H9 (cell line): Measurements from ENCODE around the gene WNT3A. TPM values are rescaled to one million over a fixed set of nuclear protein-coding genes. Genes with fewer than 3 reads are reported as not detected.

Experiments
- DNase-seq: peaks from one replicate; pipeline ENCODE4 v3.0.0-alpha.2; 2017
- H2AFZ ChIP-seq: one replicate; pipeline ENCODE4 v1.6.1; 2013; ENCODE audit warnings: mild to moderate bottlenecking, low read length, control low read depth, moderate library complexity
- H2AK5ac ChIP-seq: 2 replicates; pipeline ENCODE4 v1.6.1; 2013; ENCODE audit warnings: low read length, control low read depth, mixed read lengths; ENCODE audit not compliant: insufficient read length
- H2BK120ac ChIP-seq: one replicate; pipeline ENCODE4 v1.6.1; 2013; ENCODE audit warnings: low read depth, mild to moderate bottlenecking, low read length, control low read depth, inconsistent platforms; ENCODE audit not compliant: poor library complexity, severe bottlenecking
- H2BK12ac ChIP-seq: 2 replicates; pipeline ENCODE4 v1.6.1; 2013; ENCODE audit warnings: low read length, control low read depth, mixed read lengths, low read depth; ENCODE audit not compliant: insufficient read length
- H2BK15ac ChIP-seq: 2 replicates; pipeline ENCODE4 v1.6.1; 2013; ENCODE audit warnings: low read depth, low read length, control low read depth
- H2BK20ac ChIP-seq: one replicate; pipeline ENCODE4 v1.6.1; 2013; ENCODE audit warnings: low read depth, mild to moderate bottlenecking, low read length, control low read depth, inconsistent platforms; ENCODE audit not compliant: poor library complexity, severe bottlenecking
- H2BK5ac ChIP-seq: 2 replicates; pipeline ENCODE4 v1.6.1; 2013; ENCODE audit warnings: low read length, control low read depth, mixed read lengths; ENCODE audit not compliant: insufficient read length
- H3K14ac ChIP-seq: 2 replicates; pipeline ENCODE4 v1.6.1; 2013; ENCODE audit warnings: low read length, control low read depth; ENCODE audit not compliant: insufficient read depth
- H3K18ac ChIP-seq: 2 replicates; pipeline ENCODE4 v1.6.1; 2013; ENCODE audit warnings: low read depth, mild to moderate bottlenecking, mixed read lengths, low read length, control low read depth; ENCODE audit not compliant: insufficient read length
- H3K23ac ChIP-seq: 2 replicates; pipeline ENCODE4 v1.6.1; 2013; ENCODE audit warnings: low read length, control low read depth, mixed read lengths, low read depth; ENCODE audit not compliant: insufficient read length
- H3K23me2 ChIP-seq: 2 replicates; pipeline ENCODE4 v1.6.1; 2013; ENCODE audit warnings: low read depth, mild to moderate bottlenecking, mixed read lengths, low read length, control low read depth; ENCODE audit not compliant: insufficient read length, poor library complexity, severe bottlenecking
- H3K27ac ChIP-seq: 2 replicates; pipeline ENCODE4 v1.5.1; 2013; ENCODE audit warnings: low read length, control low read depth, mixed read lengths, low read depth; ENCODE audit not compliant: insufficient read length
- H3K27me3 ChIP-seq: 2 replicates; pipeline ENCODE4 v1.6.1; 2013; ENCODE audit warnings: low read length, control low read depth, inconsistent platforms; ENCODE audit not compliant: insufficient read depth
- H3K4ac ChIP-seq: 2 replicates; pipeline ENCODE4 v1.6.1; 2013; ENCODE audit warnings: low read depth, mild to moderate bottlenecking, control low read depth, inconsistent platforms, low read length, moderate library complexity
- H3K4me1 ChIP-seq: 2 replicates; pipeline ENCODE4 v1.6.1; 2013; ENCODE audit warnings: low read length, control low read depth, inconsistent platforms; ENCODE audit not compliant: insufficient read depth
- H3K4me2 ChIP-seq: 2 replicates; pipeline ENCODE4 v1.6.1; 2013; ENCODE audit warnings: low read length, control low read depth, mixed read lengths; ENCODE audit not compliant: insufficient read length, insufficient read depth
- H3K56ac ChIP-seq: 2 replicates; pipeline ENCODE4 v1.6.1; 2013; ENCODE audit warnings: low read depth, mild to moderate bottlenecking, mixed read lengths, low read length, control low read depth; ENCODE audit not compliant: insufficient read length
- H3K79me1 ChIP-seq: 2 replicates; pipeline ENCODE4 v1.6.1; 2013; ENCODE audit warnings: low read depth, mild to moderate bottlenecking, moderate library complexity, low read length, control low read depth, inconsistent platforms; ENCODE audit not compliant: insufficient read depth, poor library complexity, severe bottlenecking
- H3K79me2 ChIP-seq: 2 replicates; pipeline ENCODE4 v1.6.1; 2013; ENCODE audit warnings: low read length, control low read depth, inconsistent platforms; ENCODE audit not compliant: insufficient read depth
- H3K9ac ChIP-seq: 2 replicates; pipeline ENCODE4 v1.6.1; 2013; ENCODE audit warnings: low read length, control low read depth, mixed read lengths; ENCODE audit not compliant: insufficient read length; ENCODE audit errors: extremely low read depth
- H3K9me3 ChIP-seq: one replicate; pipeline ENCODE4 v1.6.1; 2013; ENCODE audit warnings: low read depth, low read length, inconsistent platforms; ENCODE audit not compliant: control insufficient read depth
- H3T11ph ChIP-seq: one replicate; pipeline ENCODE4 v1.6.1; 2013; ENCODE audit warnings: mild to moderate bottlenecking, low read length, control low read depth, inconsistent platforms
- H4K20me1 ChIP-seq: one replicate; pipeline ENCODE4 v1.6.1; 2013; ENCODE audit not compliant: control insufficient read depth, insufficient read length, insufficient read depth
- H4K5ac ChIP-seq: 2 replicates; pipeline ENCODE4 v1.6.1; 2013; ENCODE audit warnings: low read depth, mild to moderate bottlenecking, mixed read lengths, low read length, control low read depth; ENCODE audit not compliant: insufficient read length
- H4K8ac ChIP-seq: replicated peaks from 2 replicates; pipeline ENCODE4 v1.6.1; 2013; ENCODE audit warnings: low read length, control low read depth, mixed read lengths, low read depth; ENCODE audit not compliant: insufficient read length
- H4K91ac ChIP-seq: 2 replicates; pipeline ENCODE4 v1.6.1; 2013; ENCODE audit warnings: low read depth, mild to moderate bottlenecking, moderate library complexity, mixed read lengths, low read length, control low read depth; ENCODE audit not compliant: insufficient read length
- H3K27ac Mint-ChIP-seq, 3 experiments: 2 replicates in 2 of 3; 3 replicates in 1 of 3; pipeline ENCODE4 v1.8.0; 2020 to 2021; ENCODE audit warnings: mixed read lengths in 3 of 3, mild to moderate bottlenecking in 1 of 3, moderate library complexity in 1 of 3
- H3K27me3 Mint-ChIP-seq: 2 replicates; pipeline ENCODE4 v1.8.0; 2021; ENCODE audit warnings: low read depth, mild to moderate bottlenecking, moderate library complexity, mixed read lengths
- H3K36me3 Mint-ChIP-seq, 3 experiments: 2 replicates in 2 of 3; 3 replicates in 1 of 3; pipeline ENCODE4 v1.8.0; 2020 to 2021; ENCODE audit warnings: low read depth in 3 of 3, mixed read lengths in 3 of 3; ENCODE audit not compliant: insufficient read depth in 1 of 3
- H3K4me1 Mint-ChIP-seq, 2 experiments: 2 replicates each; pipeline ENCODE4 v1.8.0; 2020; ENCODE audit warnings: mixed read lengths in 2 of 2
- H3K4me3 Mint-ChIP-seq, 2 experiments: 2 replicates in 1 of 2; 3 replicates in 1 of 2; pipeline ENCODE4 v1.8.0; 2020 to 2021; ENCODE audit warnings: mild to moderate bottlenecking in 2 of 2, mixed read lengths in 2 of 2, moderate library complexity in 1 of 2
- H3K9me3 Mint-ChIP-seq, 2 experiments: 2 replicates in 1 of 2; 3 replicates in 1 of 2; pipeline ENCODE4 v1.8.0; 2020; ENCODE audit warnings: mild to moderate bottlenecking in 2 of 2, mixed read lengths in 2 of 2, moderate library complexity in 1 of 2
- CTCF ChIP-seq: fragments of 200-600 bp; sonication (generic); conservative IDR thresholded peaks from 3 replicates; pipeline ENCODE4 v1.8.0; 2021; ENCODE audit warnings: antibody characterized with exemption, mild to moderate bottlenecking
- WGBS: extraction: QIAGEN DNeasy Blood & Tissue Kit; methylation state at CpG from one replicate; pipeline ENCODE4 v1.1.7; 2013; ENCODE audit warnings: missing lambda C conversion rate, low lambda C conversion rate, mixed read lengths; ENCODE audit not compliant: insufficient read length; ENCODE audit errors: extremely low coverage; 5-methylcytosine and 5-hydroxymethylcytosine counted together
- total RNA-seq: library from RNA; stranded (reverse); gene quantifications from 2 replicates; pipeline ENCODE4 v1.2.1, GENCODE V29; 2021

Gene WNT3A
- total RNA-seq, 1 experiment from 2014 or later, result 0.17 TPM

DNA sequence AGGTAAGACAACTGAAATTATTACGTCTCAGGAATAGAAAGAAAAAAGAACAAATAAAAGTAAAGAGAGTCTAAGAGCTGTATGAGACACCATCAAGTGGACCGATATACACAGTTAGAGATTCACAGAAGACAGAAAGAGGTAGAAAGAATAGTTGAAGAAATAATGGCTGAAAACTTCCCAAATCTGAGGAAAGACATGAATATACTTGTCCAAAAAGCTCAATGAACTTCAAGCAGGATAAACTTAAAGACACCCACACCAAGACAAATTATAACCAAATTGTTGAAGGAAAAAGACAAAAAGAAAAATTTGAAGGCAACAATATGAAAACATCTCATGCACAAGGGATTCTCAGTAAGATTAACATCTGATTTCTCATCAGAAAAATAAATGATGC lies 19.6 kb upstream of the WNT3A start:
- H3K23ac ChIP-seq, result no peak overlapping the region
- H3K27me3 Mint-ChIP-seq, result peaks cover 56% of the 10 kb centered on the region
- no CpG with 5 or more reads among the region's 2 CpGs for WGBS

More for the DNA sequence above, 19.6 kb upstream of the WNT3A start:
- H2BK5ac ChIP-seq, result no peak overlapping the region
- H2AFZ ChIP-seq, result no peak overlapping the region
- Mint-ChIP-seq H3K27ac (no peak overlapping the region), H3K9me3 (peaks cover 4 to 6% of the 10 kb centered on the region in 2 experiments; a peak in 3 of 5 replicates), H3K4me1 (no peaks in the 10 kb centered on the region), H3K36me3 (no peaks in the 10 kb centered on the region), H3K4me3 (no peak overlapping the region)
- no peaks in the 10 kb centered on the region for H4K20me1 ChIP-seq
- no peak overlapping the region for H3K4ac ChIP-seq
- no peak overlapping the region for H4K5ac ChIP-seq
- H2BK12ac ChIP-seq, result no peak overlapping the region
- H3K79me1 ChIP-seq, result no peaks in the 10 kb centered on the region
- no peak overlapping the region for H3K9ac ChIP-seq
- H2BK20ac ChIP-seq, result no peak overlapping the region
- no peaks in the 10 kb centered on the region for H3K23me2 ChIP-seq
- no peak overlapping the region for H3K27ac ChIP-seq
- no peak overlapping the region for H2BK120ac ChIP-seq
- no peaks in the 10 kb centered on the region for H3K4me1 ChIP-seq
- no peak overlapping the region for H4K8ac ChIP-seq
- no peak for TF ChIP-seq CTCF
- DNase-seq, result no peak
- no peak overlapping the region for H3T11ph ChIP-seq
- no peak overlapping the region for H2BK15ac ChIP-seq
- no peak overlapping the region for H2AK5ac ChIP-seq
- H3K56ac ChIP-seq, result no peak overlapping the region
- no peaks in the 10 kb centered on the region for H3K9me3 ChIP-seq
- no peak overlapping the region for H3K14ac ChIP-seq
- H3K27me3 ChIP-seq, result no peaks in the 10 kb centered on the region
- H4K91ac ChIP-seq, result no peak overlapping the region
- no peak overlapping the region for H3K18ac ChIP-seq
- H3K79me2 ChIP-seq, result no peaks in the 10 kb centered on the region
- no peak overlapping the region for H3K4me2 ChIP-seq
